SU-DHL-6 (cell line): ENCODE data around the gene LRP1.

Experiments
- H2AFZ ChIP-seq: fragments of 200-600 bp; sonication (generic); 2 replicates; pipeline ENCODE4 v1.6.1; 2014; ENCODE audit warnings: low read depth, mild to moderate bottlenecking, moderate library complexity, mixed read lengths, antibody characterized with exemption, low read length; ENCODE audit not compliant: severe bottlenecking
- H3F3A ChIP-seq: fragments of 200-600 bp; shearing (Covaris generic); 2 replicates; pipeline ENCODE4 v1.6.0; 2016; ENCODE audit warnings: antibody characterized with exemption, mild to moderate bottlenecking; ENCODE audit not compliant: insufficient read depth
- H3K27ac ChIP-seq: fragments of 200-600 bp; sonication (generic); 2 replicates; pipeline ENCODE4 v1.5.1; 2016; ENCODE audit warnings: low read depth, mild to moderate bottlenecking, low read length, moderate library complexity, mixed read lengths
- H3K27me3 ChIP-seq: fragments of 200-600 bp; sonication (generic), shearing (Covaris generic); 2 replicates; pipeline ENCODE4 v1.6.0; 2014; ENCODE audit warnings: mild to moderate bottlenecking, low read length
- H3K36me3 ChIP-seq: fragments of 200-600 bp; sonication (generic); 2 replicates; pipeline ENCODE4 v1.6.1; 2014; ENCODE audit warnings: mild to moderate bottlenecking, low read length, mixed read lengths
- H3K4me2 ChIP-seq: fragments of 300-600, 200-600 bp; shearing (Covaris generic), sonication (generic); 2 replicates; pipeline ENCODE4 v1.6.0; 2014; ENCODE audit warnings: low read length, low read depth, mild to moderate bottlenecking; ENCODE audit not compliant: poor library complexity, severe bottlenecking
- H3K4me3 ChIP-seq: fragments of 200-600 bp; sonication (generic); 2 replicates; pipeline ENCODE4 v1.5.1; 2014; ENCODE audit warnings: antibody characterized with exemption, low read length, mild to moderate bottlenecking, mixed read lengths; ENCODE audit not compliant: insufficient read depth, poor library complexity, severe bottlenecking
- H3K79me2 ChIP-seq: fragments of 200-600 bp; sonication (generic); 2 replicates; pipeline ENCODE4 v1.6.1; 2014; ENCODE audit warnings: mild to moderate bottlenecking, low read length, moderate library complexity; ENCODE audit not compliant: insufficient read depth
- H3K9ac ChIP-seq: fragments of 200-600 bp; sonication (generic); 2 replicates; pipeline ENCODE4 v1.7.0; 2014; ENCODE audit warnings: mild to moderate bottlenecking, low read length
- H3K9me2 ChIP-seq: fragments of 200-600 bp; sonication (generic); replicated peaks from 2 replicates; pipeline ENCODE4 v1.6.1; 2014; ENCODE audit warnings: low read length; ENCODE audit not compliant: insufficient read depth
- H3K9me3 ChIP-seq: fragments of 200-600 bp; sonication (generic); 2 replicates; pipeline ENCODE4 v1.6.1; 2014; ENCODE audit warnings: low read length, mixed read lengths; ENCODE audit not compliant: insufficient read depth
- H4K20me1 ChIP-seq: fragments of 200-600 bp; sonication (generic); 2 replicates; pipeline ENCODE4 v1.6.1; 2014; ENCODE audit warnings: low read depth, mild to moderate bottlenecking, antibody characterized with exemption, low read length, moderate library complexity, mixed read lengths
- CTCF ChIP-seq: fragments of 200-600 bp; sonication (generic); IDR thresholded peaks from one replicate; pipeline ENCODE4 v1.5.1; 2017; ENCODE audit warnings: antibody characterized with exemption, mild to moderate bottlenecking, low read length, moderate library complexity; ENCODE audit not compliant: insufficient read depth, poor library complexity, severe bottlenecking
- EZH2phosphoT487 ChIP-seq: fragments of 200-600 bp; sonication (generic), shearing (Covaris generic); conservative IDR thresholded peaks from 2 replicates; pipeline ENCODE4 v1.6.1; 2018; ENCODE audit warnings: mild to moderate bottlenecking, antibody characterized with exemption, low read length, moderate library complexity, mixed read lengths

Gene LRP1

DNA sequence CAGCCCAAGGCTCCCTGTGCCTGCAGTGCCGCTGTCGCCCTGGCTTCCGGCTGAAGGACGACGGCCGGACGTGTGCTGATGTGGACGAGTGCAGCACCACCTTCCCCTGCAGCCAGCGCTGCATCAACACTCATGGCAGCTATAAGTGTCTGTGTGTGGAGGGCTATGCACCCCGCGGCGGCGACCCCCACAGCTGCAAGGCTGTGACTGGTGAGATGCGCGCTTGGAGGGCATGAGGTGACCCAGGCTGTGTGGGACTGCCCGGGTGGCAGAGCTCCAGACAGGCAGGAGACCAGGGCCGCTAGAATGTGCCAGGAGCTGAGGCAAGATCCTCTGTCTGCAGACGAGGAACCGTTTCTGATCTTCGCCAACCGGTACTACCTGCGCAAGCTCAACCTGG is 68.7 kb downstream of the LRP1 start:
- no peak overlapping the region for H3K4me3 ChIP-seq
- no peaks in the 10 kb centered on the region for H4K20me1 ChIP-seq
- no peaks in the 10 kb centered on the region for H3F3A ChIP-seq
- H3K79me2 ChIP-seq: no peaks in the 10 kb centered on the region
- TF ChIP-seq EZH2phosphoT487: no peak
- TF ChIP-seq CTCF: no peak
- no peak overlapping the region for H3K27ac ChIP-seq
- no peak overlapping the region for H3K4me2 ChIP-seq
- H3K9me2 ChIP-seq: no peaks in the 10 kb centered on the region
- H3K27me3 ChIP-seq: no peaks in the 10 kb centered on the region; the same call in 1 of the 2 replicates
- H3K36me3 ChIP-seq: no peaks in the 10 kb centered on the region
- H3K9me3 ChIP-seq: no peaks in the 10 kb centered on the region
- no peak overlapping the region for H2AFZ ChIP-seq
- H3K9ac ChIP-seq: no peak overlapping the region

DNA sequence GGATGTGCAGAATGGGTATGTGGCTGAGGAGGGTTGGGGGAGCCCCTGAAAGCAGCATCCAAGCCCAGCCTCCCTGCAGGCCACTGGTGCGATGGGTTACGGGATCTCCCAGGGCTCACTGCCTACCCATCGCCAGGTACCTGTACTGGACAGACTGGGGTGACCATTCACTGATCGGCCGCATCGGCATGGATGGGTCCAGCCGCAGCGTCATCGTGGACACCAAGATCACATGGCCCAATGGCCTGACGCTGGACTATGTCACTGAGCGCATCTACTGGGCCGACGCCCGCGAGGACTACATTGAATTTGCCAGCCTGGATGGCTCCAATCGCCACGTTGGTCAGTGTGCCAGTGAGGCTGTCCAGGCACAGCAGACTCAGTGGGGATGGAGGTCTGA is 70.0 kb downstream of the LRP1 start:
- Histone ChIP-seq H3K27ac (no peak overlapping the region), H3K4me3 (no peak overlapping the region), H3F3A (no peaks in the 10 kb centered on the region), H4K20me1 (no peaks in the 10 kb centered on the region), H3K79me2 (no peaks in the 10 kb centered on the region), H3K36me3 (no peaks in the 10 kb centered on the region), H3K4me2 (no peak overlapping the region), H3K27me3 (no peaks in the 10 kb centered on the region), H3K9ac (no peak overlapping the region), H2AFZ (no peak overlapping the region), H3K9me3 (no peaks in the 10 kb centered on the region), H3K9me2 (no peaks in the 10 kb centered on the region)
- TF ChIP-seq EZH2phosphoT487: no peak
- TF ChIP-seq CTCF: no peak

GRCh38 chr12:57199191-57199590 is 70.9 kb downstream of the LRP1 start:
- TF ChIP-seq CTCF (no peak), EZH2phosphoT487 (no peak)
- H3K9me3 ChIP-seq: no peaks in the 10 kb centered on the region
- no peaks in the 10 kb centered on the region for H3K9me2 ChIP-seq
- H3F3A ChIP-seq: no peaks in the 10 kb centered on the region
- H4K20me1 ChIP-seq: no peaks in the 10 kb centered on the region
- H3K9ac ChIP-seq: no peak overlapping the region
- no peak overlapping the region for H3K4me2 ChIP-seq
- no peaks in the 10 kb centered on the region for H3K27me3 ChIP-seq
- H3K27ac ChIP-seq: no peak overlapping the region
- no peak overlapping the region for H3K4me3 ChIP-seq
- no peak overlapping the region for H2AFZ ChIP-seq
- H3K79me2 ChIP-seq: no peaks in the 10 kb centered on the region
- no peaks in the 10 kb centered on the region for H3K36me3 ChIP-seq

DNA sequence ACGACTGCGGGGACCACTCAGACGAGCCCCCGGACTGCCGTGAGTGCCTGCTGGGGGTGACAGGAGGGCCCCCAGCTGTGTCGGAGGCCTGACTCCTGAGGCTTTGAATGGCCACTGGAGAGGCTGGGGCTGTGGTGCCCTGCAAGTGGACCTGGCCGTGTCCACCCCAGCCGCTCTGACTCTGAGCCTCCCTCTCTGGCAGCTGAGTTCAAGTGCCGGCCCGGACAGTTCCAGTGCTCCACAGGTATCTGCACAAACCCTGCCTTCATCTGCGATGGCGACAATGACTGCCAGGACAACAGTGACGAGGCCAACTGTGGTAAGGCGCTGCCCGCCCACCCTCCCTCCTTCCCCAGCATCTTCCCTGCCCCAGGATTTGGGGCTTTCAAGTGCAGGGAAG is 72.2 kb downstream of the LRP1 start:
- TF ChIP-seq CTCF (no peak), EZH2phosphoT487 (no peak)
- H3K9me2 ChIP-seq: no peaks in the 10 kb centered on the region
- no peaks in the 10 kb centered on the region for H3F3A ChIP-seq
- no peaks in the 10 kb centered on the region for H3K79me2 ChIP-seq
- no peak overlapping the region for H3K9ac ChIP-seq
- no peak overlapping the region for H3K4me3 ChIP-seq
- H3K27me3 ChIP-seq: no peaks in the 10 kb centered on the region
- no peaks in the 10 kb centered on the region for H3K36me3 ChIP-seq
- H2AFZ ChIP-seq: no peak overlapping the region
- H3K4me2 ChIP-seq: no peak overlapping the region
- no peaks in the 10 kb centered on the region for H4K20me1 ChIP-seq
- no peak overlapping the region for H3K27ac ChIP-seq
- H3K9me3 ChIP-seq: no peaks in the 10 kb centered on the region
